Nucleus accumbens (tissue), 56 donors: Measurements from ENCODE around the gene GPR157.

Source experiments
- DNase-seq, 56 donors: peaks; one replicate each; lab custom pipeline; 2025; lab: John Stamatoyannopoulos, UW

GPR157 gene

GRCh38 chr1:9093581-9093980 is 35.3 kb downstream of the GPR157 start:
- DNase-seq: no peak

- no peak for DNase-seq
Measured at GRCh38 chr1:9093091-9093490, 35.8 kb downstream of the GPR157 start.

- no peak for DNase-seq
Measured at GRCh38 chr1:9088807-9089206, 40.1 kb downstream of the GPR157 start.

GRCh38 chr1:9087411-9088125 is 41.3 kb downstream of the GPR157 start:
- no peak for DNase-seq

- DNase-seq: no peak
Measured at GRCh38 chr1:9086796-9087195, 42.1 kb downstream of the GPR157 start.

GRCh38 chr1:9086045-9086444 is 42.9 kb downstream of the GPR157 start:
- no peak for DNase-seq

- no peak for DNase-seq
Measured at GRCh38 chr1:9085306-9085940, 43.5 kb downstream of the GPR157 start.

- no peak for DNase-seq
Measured at GRCh38 chr1:9084906-9085305, 44.0 kb downstream of the GPR157 start.

- DNase-seq: no peak
Measured at GRCh38 chr1:9081473-9081872, 47.4 kb downstream of the GPR157 start.

- DNase-seq: no peak
Measured at GRCh38 chr1:9080705-9081291, 48.1 kb downstream of the GPR157 start.

GRCh38 chr1:9079988-9080704 is 48.8 kb downstream of the GPR157 start:
- DNase-seq: no peak

GRCh38 chr1:9078752-9079500 is 50.0 kb downstream of the GPR157 start:
- DNase-seq: no peak

- DNase-seq: no peak
Measured at GRCh38 chr1:9078015-9078751, 50.7 kb downstream of the GPR157 start.

- DNase-seq: no peak
Measured at GRCh38 chr1:9075022-9075421, 53.9 kb downstream of the GPR157 start.

- DNase-seq: peak in 1 of 56 donors; percentile 17
Measured at GRCh38 chr1:9073143-9073542, 55.8 kb downstream of the GPR157 start.

GRCh38 chr1:9071554-9072235 is 57.2 kb downstream of the GPR157 start:
- DNase-seq: no peak

GRCh38 chr1:9070486-9070885 is 58.4 kb downstream of the GPR157 start:
- no peak for DNase-seq

GRCh38 chr1:9069326-9070100 is 59.4 kb downstream of the GPR157 start, which contains the start of gene SLC2A5:
Gene SLC2A5 (minus strand): TSS chr1:9069635. CDS start chr1:9069536, 99 bp downstream.
- DNase-seq: peak in 15 of 56 donors; percentile 16 to 52 (median 37)
